T-helper 22 cell (primary cell): Measurements from ENCODE around the gene SLAMF7.
A peak's percentile ranks its signal among the peaks of the same experiment; 100 is the strongest.
"Not testable (repeated sequence)": the region's sequence is repeated elsewhere in the genome, so short reads cannot be mapped to it uniquely, and the experiment has no call there.

Source experiments
- DNase-seq: peaks from one replicate; pipeline ENCODE4 v3.0.0-alpha.2; 2020; ENCODE audit warnings: low read depth

SLAMF7 gene

DNA sequence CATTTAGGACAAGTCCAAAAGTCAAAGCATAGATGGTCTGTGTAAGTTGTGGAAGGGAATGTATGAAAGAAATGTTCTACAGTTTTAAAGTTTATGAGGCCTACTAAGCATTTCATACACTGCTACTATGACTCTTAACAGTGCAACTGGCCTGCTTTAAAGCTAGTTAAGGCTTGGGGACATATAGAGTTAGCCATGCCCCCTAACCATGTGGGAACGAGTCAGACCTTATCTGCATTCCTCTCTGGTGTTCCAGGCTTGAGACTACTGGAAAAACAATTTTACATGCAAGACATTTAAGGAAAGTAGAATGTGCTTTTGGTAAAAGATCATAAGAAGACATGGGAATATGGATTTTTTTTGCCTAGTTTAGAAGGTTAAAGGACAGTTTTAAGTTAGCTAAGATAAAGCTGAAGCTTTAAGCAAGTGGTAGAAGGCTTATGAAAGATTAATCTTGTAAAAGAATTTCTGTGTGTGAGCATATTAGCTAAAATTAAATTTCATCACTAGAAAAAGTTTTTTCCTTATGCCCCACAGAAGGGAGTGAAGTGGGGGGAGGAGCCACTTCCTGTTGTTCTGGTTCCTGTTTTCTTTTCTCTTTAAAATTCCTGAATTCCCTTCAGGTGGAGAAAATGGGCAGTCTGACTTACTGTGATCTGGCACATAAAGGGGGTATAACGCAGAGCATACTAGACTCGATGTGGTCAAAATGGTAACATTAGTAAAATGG is 18.5 kb upstream of the SLAMF7 start:
- no peak for DNase-seq

DNA sequence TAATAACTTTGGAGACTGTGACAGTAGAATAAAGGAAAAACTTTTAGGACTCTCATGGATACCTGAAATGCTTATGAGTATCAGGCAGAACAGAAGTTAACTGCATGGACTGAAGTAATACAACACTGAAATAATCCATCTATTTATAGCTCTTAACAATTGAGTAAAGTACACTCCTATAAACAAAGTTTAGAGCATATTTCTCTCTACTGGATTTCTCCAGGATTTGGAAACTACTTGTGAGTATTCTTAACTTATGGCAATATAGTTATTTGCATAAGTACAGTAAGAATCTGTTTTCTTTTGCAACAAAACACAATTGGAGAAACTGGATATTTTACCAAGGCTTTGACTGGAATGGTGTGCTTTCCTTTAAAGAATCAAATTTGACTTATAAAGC is 17.6 kb upstream of the SLAMF7 start:
- no peak for DNase-seq

DNA sequence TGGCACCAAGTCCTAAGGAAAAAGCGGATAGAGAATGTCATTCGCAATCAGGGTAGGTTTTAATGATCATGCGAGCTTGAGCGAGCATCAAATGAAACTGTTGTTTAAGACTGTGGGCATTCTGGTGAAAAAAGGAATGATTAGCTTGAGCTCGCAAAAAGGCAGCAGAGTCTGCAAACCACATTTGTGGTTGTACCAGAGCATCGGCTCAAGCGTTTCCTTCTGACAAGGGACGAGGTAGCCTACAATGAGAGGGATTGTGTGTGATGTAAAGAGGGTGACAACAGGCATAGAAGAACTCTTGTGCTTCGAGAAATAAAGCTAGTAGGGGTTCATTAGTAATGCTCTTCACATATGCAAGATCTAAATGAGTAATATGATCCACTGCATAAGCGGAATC is 16.3 kb upstream of the SLAMF7 start:
- DNase-seq: no peak

DNA sequence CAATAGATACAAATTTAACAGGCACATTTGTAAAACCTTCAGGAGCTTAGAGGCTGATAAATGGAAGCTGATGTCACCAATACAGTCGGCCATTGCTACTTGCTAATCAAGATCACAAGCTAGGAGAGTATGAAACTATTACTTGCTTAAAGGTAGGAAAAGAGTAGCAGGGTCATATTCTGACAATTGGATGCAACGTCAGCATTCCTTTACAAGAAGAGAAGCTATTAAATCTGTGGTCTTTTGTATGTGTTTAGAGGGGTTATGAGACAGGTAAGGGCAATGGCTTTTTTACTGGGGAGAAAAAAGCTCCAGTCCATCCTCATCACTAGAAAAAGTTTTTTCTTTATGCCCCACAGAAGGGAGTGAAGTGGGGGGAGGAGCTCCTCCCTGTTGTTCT is 15.7 kb upstream of the SLAMF7 start:
- no peak for DNase-seq

DNA sequence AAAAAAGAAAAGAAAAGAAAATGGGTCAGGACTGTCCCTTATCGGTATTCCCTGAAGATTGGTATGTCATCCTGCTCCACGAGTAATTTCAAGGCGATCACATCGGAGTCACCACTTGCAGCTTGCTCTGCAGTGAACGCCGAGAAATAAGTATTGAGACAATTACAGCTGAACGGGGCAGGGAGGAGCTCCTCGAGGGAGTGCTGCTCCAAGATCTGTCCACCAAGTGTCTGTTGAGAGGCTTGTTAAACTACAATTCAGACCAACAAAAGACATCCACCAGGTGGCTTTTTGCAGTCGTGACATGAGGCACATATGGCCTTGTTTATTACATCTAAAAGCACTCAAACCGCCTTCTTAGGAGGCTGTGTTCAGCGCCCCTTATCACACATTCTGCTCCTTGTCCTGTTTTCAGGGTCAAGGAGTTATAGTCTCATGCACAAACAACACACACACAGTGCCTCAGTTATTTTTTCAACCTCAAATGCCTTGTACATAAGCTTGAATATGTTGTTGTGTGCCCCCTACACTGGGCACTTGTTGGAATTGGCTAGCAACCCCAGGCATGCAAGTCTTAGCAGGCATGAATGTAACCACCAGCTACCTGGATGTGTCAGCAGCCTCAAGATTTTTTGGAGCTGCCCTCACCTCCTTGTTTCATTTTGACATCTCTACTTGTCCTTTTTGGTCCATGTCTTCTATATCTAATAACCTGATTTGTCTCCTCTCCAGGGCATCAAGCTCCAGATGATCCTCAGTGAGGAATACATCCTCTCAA is 14.4 kb upstream of the SLAMF7 start:
- DNase-seq: no peak

DNA sequence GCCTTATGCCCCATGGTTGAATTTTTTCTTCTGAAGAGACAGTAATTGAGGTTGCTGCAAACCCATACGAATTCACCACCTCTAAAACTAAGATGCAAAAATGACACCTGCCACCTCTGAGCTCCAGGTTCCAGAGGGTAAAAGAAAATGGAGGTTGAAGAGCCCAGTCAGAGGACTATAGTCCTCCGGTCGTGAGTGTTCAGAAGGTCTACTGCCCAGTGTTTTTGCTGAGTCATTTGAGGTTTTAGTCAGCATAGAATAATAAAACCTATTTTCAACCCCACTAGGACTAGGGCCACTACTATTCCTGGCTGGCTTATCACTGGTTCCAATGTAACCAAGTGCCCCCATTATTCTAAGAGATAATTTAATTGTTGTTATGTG is 12.9 kb upstream of the SLAMF7 start:
- no peak for DNase-seq

DNA sequence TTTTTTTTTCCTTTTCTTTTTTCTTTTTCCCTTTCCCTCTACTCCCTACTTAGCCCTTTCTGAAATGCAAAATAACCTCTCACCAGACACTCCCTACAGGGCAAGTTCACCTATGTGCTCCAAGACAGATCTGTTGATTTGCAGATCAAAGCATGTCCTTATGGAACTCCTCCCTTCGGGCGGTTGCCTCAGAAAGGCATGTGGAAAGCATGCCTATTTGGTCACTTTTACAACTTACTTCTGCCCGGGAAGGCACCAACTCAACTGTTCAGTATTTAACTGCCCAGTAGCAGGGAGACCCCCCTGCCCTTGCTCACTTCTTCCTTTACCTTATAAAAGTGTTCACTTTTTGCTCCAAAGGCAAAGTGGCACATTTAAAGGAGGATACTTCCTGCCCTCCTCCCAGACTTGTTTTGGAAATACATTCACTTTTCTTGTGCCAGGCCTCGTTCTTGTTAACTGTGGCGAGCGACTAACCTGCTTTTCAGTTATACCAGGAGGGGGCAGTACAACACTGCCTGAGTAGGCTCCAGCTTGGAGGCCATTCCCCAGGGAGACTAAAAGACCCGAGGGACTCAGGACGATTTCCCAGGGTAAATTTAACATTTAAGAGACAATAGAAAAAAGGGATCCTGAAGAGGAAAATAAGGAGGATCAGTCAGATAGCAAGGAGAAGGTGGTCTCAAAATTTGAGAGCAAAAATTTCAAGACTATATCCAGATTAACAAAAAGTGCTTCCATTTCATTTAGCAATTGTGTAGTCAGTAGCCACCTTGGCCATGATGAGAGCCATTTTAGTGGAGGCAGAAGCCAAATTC is 12.3 kb upstream of the SLAMF7 start:
- peak; percentile 25 for DNase-seq

DNA sequence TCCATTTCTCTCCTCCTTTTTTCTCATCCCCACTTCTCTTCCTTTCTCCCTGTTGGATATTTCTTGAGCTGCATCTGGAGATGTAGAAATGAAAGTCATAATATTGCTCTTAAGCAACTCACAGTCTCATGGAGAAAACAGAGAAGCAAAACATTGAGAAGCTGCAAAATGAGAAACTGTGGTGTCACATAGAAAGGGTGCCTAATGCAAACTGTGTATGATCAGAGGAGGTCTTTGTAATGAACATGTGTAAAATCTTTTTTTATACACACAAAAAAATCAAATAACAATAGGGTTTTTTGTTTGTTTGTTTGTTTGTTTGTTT is 11.8 kb upstream of the SLAMF7 start:
- DNase-seq: no peak

DNA sequence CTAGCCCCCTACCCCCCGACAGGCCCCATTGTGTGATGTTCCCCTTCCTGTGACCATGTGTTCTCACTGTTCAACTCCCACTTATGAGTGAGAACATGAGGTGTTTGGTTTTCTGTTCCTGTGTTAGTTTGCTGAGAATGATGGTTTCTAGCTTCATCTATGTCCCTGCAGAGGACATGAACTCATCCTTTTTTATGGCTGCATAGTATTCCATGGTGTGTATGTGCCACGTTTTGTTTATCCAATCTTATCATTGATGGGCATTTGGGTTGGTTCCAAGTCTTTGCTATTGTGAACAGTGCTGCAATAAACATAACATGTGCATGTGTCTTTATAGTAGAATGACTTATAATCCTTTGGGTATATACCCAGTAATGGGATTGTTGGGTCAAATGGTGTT is 7.5 kb upstream of the SLAMF7 start:
- DNase-seq: not testable (repeated sequence)

DNA sequence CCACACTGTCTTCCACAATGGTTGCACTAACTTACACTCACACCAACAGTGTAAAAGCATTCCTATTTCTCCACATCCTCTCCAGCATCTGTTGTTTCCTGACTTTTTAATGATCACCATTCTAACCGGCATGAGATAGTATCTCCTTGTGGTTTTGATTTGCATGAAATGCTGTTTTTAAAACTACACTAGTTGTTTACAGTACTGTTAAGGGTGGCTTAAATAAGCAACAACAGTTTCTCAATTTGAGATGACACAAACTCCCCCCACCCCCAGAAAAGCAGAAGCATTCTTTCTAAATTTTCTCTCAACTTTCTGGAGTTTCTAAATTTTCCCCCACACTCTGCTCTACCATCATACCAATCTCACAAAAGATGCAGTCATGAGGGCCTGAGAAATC is 7.1 kb upstream of the SLAMF7 start:
- DNase-seq: no peak

DNA sequence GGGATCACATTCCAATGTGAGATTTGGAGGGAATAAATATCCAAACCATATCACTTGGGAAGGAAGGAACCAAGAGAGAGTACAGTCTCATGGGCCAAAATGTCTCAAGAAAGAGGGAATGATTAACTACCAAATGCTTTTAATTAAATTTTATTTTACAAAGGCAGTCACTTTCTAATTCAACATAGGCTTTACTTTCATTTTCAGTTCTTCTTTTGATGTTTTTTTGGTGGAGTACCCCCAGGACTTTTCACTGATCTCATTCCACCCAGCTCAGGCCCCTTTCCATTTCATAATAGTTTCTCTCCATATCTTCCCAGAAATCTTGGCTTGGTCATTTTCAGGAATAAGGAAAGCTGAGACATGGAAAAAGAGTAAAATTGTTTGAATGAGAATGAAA is 5.1 kb upstream of the SLAMF7 start:
- no peak for DNase-seq

DNA sequence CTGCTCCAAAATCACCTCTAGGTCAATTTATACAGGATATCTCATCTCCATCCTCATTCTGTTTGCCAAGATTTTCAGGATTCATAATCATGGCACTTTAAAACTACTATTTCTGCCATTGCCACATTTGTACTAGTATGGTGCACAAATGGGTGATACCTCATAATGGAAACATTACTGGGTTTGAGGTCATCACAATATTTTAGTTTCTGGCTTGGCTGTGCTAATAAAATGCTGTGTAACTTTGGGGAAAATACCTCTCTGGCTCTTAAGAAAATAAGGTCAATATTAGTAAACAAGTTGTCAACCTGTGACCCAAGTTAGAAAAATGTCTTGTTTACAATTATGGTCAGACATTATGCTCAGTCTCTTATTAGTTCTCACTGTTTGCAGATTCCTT is 4.7 kb upstream of the SLAMF7 start:
- no peak for DNase-seq

DNA sequence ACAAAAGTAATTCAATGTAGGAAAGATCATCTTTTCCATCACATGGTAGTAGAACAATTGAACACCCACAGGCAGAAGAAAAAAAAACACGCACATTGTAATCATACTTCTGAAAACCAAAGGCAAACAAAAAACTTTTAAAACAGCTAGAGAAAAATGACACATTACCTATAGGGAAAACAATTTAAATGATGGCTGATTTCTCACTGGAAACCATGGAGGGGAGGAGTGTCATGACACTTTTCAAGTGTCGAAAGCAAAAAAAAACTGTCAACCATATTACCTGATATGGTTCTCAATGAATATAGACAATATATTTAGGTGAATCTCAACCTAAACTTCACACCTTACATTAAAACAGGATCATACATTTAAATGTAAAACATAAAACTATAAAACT is 776 bp upstream of the SLAMF7 start:
- no peak for DNase-seq

DNA sequence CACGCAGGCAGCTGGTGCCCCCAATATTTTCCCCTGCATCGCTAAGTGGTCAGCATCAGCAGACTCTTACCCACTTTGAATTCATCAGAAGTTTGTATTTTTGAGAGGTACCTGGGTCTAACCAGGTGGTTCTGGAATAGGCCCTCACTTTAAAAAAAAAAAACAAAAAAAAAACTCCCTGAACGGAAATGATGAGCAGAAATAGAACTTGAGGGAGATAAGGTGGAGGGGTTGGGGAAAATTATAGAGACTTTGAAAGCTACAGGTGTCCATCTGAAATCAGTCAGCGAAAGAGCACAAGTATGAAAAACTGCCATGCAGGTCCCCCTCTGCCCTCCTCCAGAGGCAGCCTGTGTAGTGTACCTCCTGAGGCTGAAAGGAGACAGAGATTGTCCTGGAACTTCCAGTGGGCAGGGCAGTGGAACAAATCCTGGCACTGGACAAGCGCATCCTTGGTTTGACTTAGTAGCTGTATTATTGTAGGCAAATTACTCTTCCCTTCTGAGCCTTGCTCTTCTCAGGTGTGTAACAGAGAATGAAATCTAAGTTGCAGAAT is 1.2 kb downstream of the SLAMF7 start:
- DNase-seq: no peak

DNA sequence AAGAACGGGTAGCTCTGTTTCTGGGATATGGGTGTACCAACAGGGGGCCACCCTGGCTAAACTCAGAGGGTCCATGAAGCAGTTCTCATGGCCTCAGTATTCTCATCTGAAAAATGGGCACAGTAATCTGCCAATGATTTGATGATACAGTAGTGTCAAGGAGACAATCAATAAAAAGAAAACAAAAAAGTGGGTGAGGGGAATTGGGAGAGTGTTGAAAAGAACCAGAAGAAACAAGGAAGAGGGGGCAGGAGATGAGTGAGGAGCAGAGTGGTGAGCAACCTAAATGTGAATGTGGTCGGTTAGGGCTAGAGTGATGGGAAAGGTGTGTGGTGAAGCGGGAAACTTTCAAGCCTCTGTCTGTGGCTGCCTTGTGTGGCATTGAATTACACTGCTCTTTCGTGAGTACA is 2.0 kb downstream of the SLAMF7 start:
- DNase-seq: no peak

DNA sequence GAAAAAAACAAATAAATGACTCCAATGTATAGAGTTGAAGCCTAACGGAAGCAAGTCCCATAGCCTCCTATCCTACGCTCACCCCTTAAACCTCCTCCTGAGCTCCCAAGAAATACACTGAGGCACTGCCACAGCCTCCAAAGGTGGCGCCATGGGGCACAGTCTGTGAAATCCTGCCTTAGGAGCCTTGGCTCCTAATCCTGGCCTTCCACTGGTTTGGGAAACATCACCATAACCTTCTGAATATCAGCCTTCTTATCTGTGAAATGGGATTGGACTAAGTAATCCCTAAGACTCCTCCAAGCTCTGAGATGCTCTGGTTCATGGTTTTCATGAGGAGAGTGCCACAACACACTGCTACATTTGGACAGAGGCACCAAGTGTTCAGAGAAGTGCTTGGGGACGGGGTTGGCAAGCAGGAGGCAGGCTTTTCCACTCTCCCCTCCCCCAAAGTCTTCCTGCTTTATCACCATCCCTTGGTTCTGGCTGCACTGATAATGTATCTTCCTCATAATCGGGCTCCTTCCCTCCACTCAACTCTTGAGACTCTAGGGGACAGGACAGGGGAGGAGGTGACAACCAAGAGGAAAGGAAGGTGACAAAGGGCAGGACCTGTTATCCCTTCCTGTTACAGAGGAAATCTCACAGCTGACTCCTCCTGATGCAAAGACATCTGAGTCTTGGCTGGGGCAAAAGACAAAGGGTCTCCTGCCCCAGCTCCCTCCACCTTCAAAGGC is 2.7 kb downstream of the SLAMF7 start:
- no peak for DNase-seq

DNA sequence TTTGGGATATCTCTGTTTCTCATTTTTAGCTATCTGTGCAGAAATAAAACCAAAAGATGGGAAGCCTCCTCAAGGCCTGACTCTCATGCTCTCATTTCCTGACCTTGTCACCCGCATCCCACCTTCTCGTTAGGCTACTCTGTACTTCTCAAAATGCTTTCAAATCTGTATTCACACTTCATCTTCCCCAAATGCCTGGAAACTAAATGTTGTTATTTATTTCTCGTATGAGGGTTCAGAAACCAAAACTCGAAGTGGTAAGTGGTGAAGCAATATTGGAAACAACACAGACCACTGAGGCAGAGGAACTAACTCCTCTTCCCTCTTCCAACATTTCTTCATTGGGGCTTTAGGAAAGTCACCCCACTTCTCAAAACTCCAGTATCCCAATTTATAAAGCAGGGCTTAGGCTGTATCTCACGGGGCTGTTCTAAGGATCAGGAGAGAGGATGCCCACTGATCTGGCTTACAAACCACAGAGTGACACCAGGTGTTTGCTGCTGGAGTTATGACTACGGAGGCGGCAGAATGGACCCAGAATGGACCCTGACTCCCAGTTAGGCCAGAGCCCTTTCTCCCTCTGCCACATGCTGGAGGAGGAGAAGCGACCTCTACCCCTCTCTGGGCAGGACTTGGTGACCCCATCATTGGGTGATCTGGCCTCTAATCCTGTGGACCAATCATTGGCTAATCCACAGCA is 3.5 kb downstream of the SLAMF7 start:
- no peak for DNase-seq

DNA sequence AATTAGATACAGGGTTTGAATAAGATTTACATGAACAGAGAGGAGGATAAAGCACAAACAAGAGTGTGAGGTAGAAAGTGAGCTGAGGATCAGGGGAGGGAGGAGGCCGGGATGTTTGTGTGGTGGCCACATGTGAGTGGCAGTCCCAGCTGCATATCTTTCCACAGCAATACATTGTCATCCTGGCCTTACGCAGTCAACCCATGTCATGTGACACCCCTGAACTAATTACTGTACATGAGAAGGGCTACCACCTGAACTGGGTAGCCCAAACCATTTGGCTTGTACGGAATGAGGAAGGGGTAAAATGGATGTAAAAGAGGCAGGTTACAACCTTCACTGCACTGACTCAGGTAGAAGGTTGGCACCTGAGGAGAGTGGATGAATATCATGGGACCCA is 4.2 kb downstream of the SLAMF7 start:
- DNase-seq: no peak

DNA sequence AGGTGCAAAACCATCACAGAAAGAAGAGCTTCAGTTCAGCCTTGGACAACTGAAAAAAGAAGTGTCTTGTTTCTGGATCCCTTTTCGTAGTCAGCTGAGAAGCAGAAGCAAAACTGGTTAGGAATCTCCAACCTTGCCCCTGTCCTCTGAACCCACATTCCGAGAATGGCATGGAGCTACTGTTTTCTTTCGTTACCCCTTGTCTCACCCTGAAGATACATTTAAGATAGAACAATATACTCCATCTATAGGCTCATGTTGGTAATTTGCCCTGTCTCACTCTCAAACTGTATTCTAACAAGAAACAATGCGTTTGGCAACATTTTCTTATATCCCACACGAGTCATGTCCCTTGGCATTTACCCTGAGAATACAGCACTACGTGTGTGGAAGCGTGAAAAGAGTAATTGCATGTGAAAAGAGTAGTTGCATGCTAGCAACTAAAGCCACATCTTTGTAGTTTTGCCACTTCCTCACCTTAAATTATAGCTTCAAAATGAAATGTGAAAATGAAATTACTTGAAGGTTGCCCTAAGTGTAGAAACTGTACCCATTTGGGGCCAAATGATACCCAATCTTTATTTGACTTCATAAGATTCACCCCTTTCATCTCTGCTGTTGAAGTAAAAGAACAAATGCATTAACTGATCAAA is 5.3 kb downstream of the SLAMF7 start:
- no peak for DNase-seq

DNA sequence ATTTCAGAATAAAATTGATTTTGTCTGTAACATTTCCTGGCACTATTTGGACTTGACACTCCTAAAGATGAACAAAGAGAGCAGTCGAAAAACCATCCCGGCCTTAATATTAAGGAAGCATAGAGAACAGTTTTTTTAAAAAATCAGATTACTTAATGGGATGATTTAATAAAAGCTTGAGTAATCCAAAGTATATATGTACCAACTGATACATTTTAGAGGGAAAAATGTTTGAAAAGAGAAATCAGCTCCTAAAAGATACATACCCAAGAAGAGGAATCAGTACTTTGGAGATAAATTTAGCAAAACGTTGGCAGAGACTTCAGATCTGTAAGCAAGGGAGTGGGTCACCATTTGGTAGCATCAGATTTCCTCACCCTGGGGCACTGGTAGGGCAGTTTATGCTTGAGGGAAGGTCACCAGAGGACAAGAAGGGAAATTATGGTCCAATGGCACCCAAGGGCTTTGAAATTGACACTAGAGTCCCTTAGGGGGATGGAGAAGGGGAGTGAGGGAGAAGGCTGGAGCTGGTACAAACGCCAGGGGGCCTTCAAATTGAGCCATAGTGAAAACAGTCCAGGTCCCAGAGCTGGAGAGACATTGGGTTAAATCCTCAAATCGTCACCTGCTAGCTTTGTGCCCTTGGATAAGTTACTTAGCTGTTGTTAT is 5.9 kb downstream of the SLAMF7 start:
- no peak for DNase-seq
